Tibial nerve (tissue), 3 donors: ENCODE data around the gene PKNOX2.

Experiments
- POLR2A ChIP-seq, 2 donors: fragments of 450-650 bp; IDR thresholded peaks; one replicate each; pipeline ENCODE4 v1.6.1; 2017; ENCODE audit warnings: antibody characterized with exemption in 2 of 2, mild to moderate bottlenecking in 2 of 2, moderate library complexity in 2 of 2
- TF ChIP-seq, protein P1 (sequence below), 5 experiments: fragments of 200-600 bp in 3 of 5; fragments of 450-650 bp in 2 of 5; sonication (generic) in 3 of 5; IDR thresholded peaks; one replicate each; pipeline ENCODE4 v1.5.1; 2016 to 2019; ENCODE audit warnings: antibody characterized with exemption in 5 of 5, mild to moderate bottlenecking in 3 of 5, moderate library complexity in 2 of 5

DNA sequence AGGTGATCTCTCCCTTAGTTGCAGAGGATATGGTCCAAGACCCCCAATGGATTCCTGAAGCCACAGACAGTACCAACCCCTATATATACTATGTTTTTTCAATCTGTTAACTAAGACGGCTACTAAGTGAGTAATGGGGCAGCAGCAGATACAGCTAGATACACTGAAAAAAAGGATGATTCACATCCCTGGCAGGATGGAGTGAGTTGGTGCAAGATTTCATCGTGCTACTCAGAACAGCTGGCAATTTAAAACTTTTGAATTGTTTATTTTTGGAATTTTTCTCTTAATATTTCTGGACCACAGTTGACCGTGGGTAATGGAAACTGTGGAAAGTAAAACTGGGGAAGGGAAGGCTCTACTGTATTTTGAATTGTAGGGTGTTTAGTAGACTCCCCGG lies 36.1 kb upstream of the PKNOX2 start:
- TF ChIP-seq, protein P1, sequence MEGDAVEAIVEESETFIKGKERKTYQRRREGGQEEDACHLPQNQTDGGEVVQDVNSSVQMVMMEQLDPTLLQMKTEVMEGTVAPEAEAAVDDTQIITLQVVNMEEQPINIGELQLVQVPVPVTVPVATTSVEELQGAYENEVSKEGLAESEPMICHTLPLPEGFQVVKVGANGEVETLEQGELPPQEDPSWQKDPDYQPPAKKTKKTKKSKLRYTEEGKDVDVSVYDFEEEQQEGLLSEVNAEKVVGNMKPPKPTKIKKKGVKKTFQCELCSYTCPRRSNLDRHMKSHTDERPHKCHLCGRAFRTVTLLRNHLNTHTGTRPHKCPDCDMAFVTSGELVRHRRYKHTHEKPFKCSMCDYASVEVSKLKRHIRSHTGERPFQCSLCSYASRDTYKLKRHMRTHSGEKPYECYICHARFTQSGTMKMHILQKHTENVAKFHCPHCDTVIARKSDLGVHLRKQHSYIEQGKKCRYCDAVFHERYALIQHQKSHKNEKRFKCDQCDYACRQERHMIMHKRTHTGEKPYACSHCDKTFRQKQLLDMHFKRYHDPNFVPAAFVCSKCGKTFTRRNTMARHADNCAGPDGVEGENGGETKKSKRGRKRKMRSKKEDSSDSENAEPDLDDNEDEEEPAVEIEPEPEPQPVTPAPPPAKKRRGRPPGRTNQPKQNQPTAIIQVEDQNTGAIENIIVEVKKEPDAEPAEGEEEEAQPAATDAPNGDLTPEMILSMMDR (IDR thresholded peaks at IDR 0.05): no peak
- no peak for TF ChIP-seq POLR2A (IDR thresholded peaks at IDR 0.05)
